Retinal pigment epithelial cell (primary cell): ENCODE results near the gene PRKCB.

ENCODE experiments used
- DNase-seq: peaks from one replicate; pipeline ENCODE4 v3.0.0-alpha.2; 2010; ENCODE audit warnings: low read depth
- H3K4me3 ChIP-seq: 2 replicates; pipeline ENCODE4 v1.5.1; 2011; ENCODE audit warnings: mild to moderate bottlenecking, low read length, control low read depth, moderate library complexity
- CTCF ChIP-seq: conservative IDR thresholded peaks from 2 replicates; pipeline ENCODE4 v1.5.1; 2011; ENCODE audit warnings: low read depth, low read length, control low read depth, inconsistent platforms

Gene PRKCB

GRCh38 chr16:23826528-23827045 lies 9.2 kb upstream of the PRKCB start:
- TF ChIP-seq CTCF = no peak

GRCh38 chr16:23827057-23827456 lies 8.7 kb upstream of the PRKCB start:
- no peak overlapping the region for H3K4me3 ChIP-seq
- TF ChIP-seq CTCF = no peak
- DNase-seq = no peak

More at GRCh38 chr16:23826528-23827045, 9.2 kb upstream of the PRKCB start:
- H3K4me3 ChIP-seq = no peak overlapping the region
- no peak for DNase-seq

GRCh38 chr16:23829454-23829853 lies 6.3 kb upstream of the PRKCB start:
- H3K4me3 ChIP-seq = no peak overlapping the region
- no peak for TF ChIP-seq CTCF
- no peak for DNase-seq

GRCh38 chr16:23830276-23830675 lies 5.5 kb upstream of the PRKCB start:
- TF ChIP-seq CTCF = no peak
- no peak overlapping the region for H3K4me3 ChIP-seq

GRCh38 chr16:23832882-23833281 lies 2.9 kb upstream of the PRKCB start:
- no peak for TF ChIP-seq CTCF
- no peak overlapping the region for H3K4me3 ChIP-seq
- no peak for DNase-seq

More at GRCh38 chr16:23830276-23830675, 5.5 kb upstream of the PRKCB start:
- no peak for DNase-seq

GRCh38 chr16:23833504-23833903 lies 2.3 kb upstream of the PRKCB start:
- no peak for DNase-seq
- no peak for TF ChIP-seq CTCF

GRCh38 chr16:23833960-23834685 lies 1.7 kb upstream of the PRKCB start:
- TF ChIP-seq CTCF = no peak

More at GRCh38 chr16:23833504-23833903, 2.3 kb upstream of the PRKCB start:
- H3K4me3 ChIP-seq = no peak overlapping the region

More at GRCh38 chr16:23833960-23834685, 1.7 kb upstream of the PRKCB start:
- no peak overlapping the region for H3K4me3 ChIP-seq
- DNase-seq = no peak
